ENCODE results near the gene MDM4. TPM values are rescaled to one million over a fixed set of nuclear protein-coding genes. Genes with fewer than 3 reads are reported as not detected.
"Not testable (repeated sequence)": the region's sequence is repeated elsewhere in the genome, so short reads cannot be mapped to it uniquely, and the experiment has no call there.

MDM4 gene
- total RNA-seq, 1 donor from 2014 or later, result 101 TPM

- Mint-ChIP-seq H3K36me3 (peaks cover 10% of the 10 kb centered on the region), H3K4me3 (peak overlapping the region; percentile 9), H3K4me1 (ENCODE audit: unreplicated experiment) (peaks cover 13% of the 10 kb centered on the region), H3K27me3 (no peaks in the 10 kb centered on the region), H3K9me3 (no peaks in the 10 kb centered on the region), H3K27ac (no peak overlapping the region)
- no peak for TF ChIP-seq CTCF (conservative IDR thresholded peaks at IDR 0.05)
- no peak for DNase-seq (ENCODE audit: extremely low spot score, unreplicated experiment)
These were observed 1.4 kb upstream of the MDM4 start for GRCh38 chr1:204514828-204515227.

- Mint-ChIP-seq H3K27ac (peak overlapping the region; percentile 66), H3K36me3 (peaks cover 18% of the 10 kb centered on the region), H3K4me1 (ENCODE audit: unreplicated experiment) (peaks cover 22% of the 10 kb centered on the region), H3K4me3 (peak overlapping the region; percentile 79)
- H3K9me3 Mint-ChIP-seq; H3K27me3 Mint-ChIP-seq; DNase-seq (ENCODE audit: extremely low spot score, unreplicated experiment): not testable (repeated sequence)
These were observed 1.2 kb downstream of the MDM4 start for GRCh38 chr1:204517382-204517781.

- H3K4me1 Mint-ChIP-seq (ENCODE audit: unreplicated experiment), result peaks cover 31% of the 10 kb centered on the region
- no peaks in the 10 kb centered on the region for H3K27me3 Mint-ChIP-seq
- H3K4me3 Mint-ChIP-seq, result peak overlapping the region; percentile 34
- TF ChIP-seq CTCF (conservative IDR thresholded peaks at IDR 0.05), result no peak
- peaks cover 3% of the 10 kb centered on the region for H3K9me3 Mint-ChIP-seq
- H3K36me3 Mint-ChIP-seq, result peaks cover 33% of the 10 kb centered on the region
- DNase-seq (ENCODE audit: extremely low spot score, unreplicated experiment), result no peak
- H3K27ac Mint-ChIP-seq, result peak overlapping the region; percentile 42
These were observed 4.9 kb downstream of the MDM4 start for GRCh38 chr1:204520834-204521709.

GRCh38 chr1:204521941-204522521 lies 5.8 kb downstream of the MDM4 start:
- Mint-ChIP-seq H3K4me1 (ENCODE audit: unreplicated experiment) (peaks cover 31% of the 10 kb centered on the region), H3K36me3 (peaks cover 33% of the 10 kb centered on the region)
- not testable (repeated sequence) for DNase-seq (ENCODE audit: extremely low spot score, unreplicated experiment); H3K9me3 Mint-ChIP-seq; H3K4me3 Mint-ChIP-seq; H3K27me3 Mint-ChIP-seq; H3K27ac Mint-ChIP-seq

GRCh38 chr1:204523605-204524215 lies 7.5 kb downstream of the MDM4 start:
- TF ChIP-seq CTCF (conservative IDR thresholded peaks at IDR 0.05), result no peak
- H3K27ac Mint-ChIP-seq, result peak overlapping the region; percentile 76
- no peak for DNase-seq (ENCODE audit: extremely low spot score, unreplicated experiment)
- peaks cover 3% of the 10 kb centered on the region for H3K9me3 Mint-ChIP-seq
- peaks cover 22% of the 10 kb centered on the region for H3K4me1 Mint-ChIP-seq (ENCODE audit: unreplicated experiment)
- no peaks in the 10 kb centered on the region for H3K27me3 Mint-ChIP-seq
- H3K4me3 Mint-ChIP-seq, result peak overlapping the region; percentile 48
- peaks cover 27% of the 10 kb centered on the region for H3K36me3 Mint-ChIP-seq

- no peak for DNase-seq (ENCODE audit: extremely low spot score, unreplicated experiment)
- Mint-ChIP-seq H3K36me3 (peaks cover 24% of the 10 kb centered on the region), H3K9me3 (peaks cover 3% of the 10 kb centered on the region), H3K4me3 (peak overlapping the region; percentile 29), H3K27me3 (no peaks in the 10 kb centered on the region), H3K4me1 (ENCODE audit: unreplicated experiment) (peaks cover 18% of the 10 kb centered on the region), H3K27ac (peak overlapping the region; percentile 86)
- no peak for TF ChIP-seq CTCF (conservative IDR thresholded peaks at IDR 0.05)
These were observed 8.8 kb downstream of the MDM4 start for GRCh38 chr1:204524986-204525385.

All from type B pancreatic cell (in vitro differentiated cells).